ENCODE data around the gene IFRD2.
"Not testable (repeated sequence)": the region's sequence is repeated elsewhere in the genome, so short reads cannot be mapped to it uniquely, and the experiment has no call there.

The IFRD2 gene

DNA sequence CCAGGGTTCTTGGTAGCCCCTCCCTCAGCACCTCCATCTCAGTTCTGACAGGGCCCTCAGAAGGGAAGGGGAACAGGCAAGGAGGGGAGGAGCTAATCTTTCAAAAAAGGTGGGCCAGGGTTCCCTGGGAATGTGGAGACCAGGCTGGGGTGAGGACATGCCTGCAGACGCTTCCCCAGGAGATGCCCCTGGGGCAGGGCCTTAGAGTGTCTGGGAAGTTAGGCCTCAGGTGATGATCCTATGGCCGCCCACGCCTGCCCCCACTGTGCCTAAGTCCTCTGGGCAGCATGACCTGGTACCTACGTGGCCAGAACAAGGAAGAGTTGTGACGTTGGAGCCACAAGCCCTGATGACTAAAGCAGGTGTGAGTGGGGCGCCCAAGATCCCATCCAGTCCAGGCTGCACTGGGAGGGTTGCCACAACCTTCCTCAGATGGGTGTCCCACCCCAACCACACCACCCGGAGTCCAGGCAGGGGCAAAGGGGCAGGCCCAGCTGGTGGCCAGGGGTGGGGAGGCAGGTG, 27.2 kb downstream of the IFRD2 start:
- no peak for FAIRE-seq

DNA sequence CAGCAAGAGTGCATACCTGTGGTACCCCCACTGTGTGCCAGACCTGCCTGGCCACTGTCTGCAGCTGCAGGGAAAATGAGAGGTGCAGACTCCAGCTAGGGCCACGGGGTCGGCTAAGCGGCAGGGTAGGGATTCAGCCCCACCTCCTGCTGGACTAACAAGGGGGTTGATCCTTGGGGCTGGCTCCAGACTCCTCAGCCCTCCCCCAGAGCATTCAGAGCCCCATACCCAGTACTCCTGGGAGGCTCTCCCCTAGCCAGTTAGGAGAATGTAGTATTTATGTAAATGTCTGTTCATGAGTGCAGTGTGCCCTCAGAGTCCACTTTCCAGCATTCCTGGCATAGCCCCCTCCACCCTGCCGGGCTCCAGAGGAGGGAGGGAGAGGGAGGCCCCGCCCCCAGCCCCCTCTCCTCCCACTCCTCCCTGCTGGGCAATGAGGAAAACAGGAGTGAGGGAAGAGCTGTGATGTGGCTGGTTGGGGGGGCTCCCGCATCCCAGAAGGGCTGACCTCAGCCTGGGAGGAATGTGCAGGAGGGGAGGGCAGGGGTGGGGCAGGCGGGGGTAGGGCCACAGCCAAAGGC, 27.8 kb downstream of the IFRD2 start:
- no peak for FAIRE-seq

- FAIRE-seq = no peak
These were observed 28.5 kb downstream of the IFRD2 start for GRCh38 chr3:50263478-50264382.

- FAIRE-seq = no peak
These were observed 29.5 kb downstream of the IFRD2 start for GRCh38 chr3:50262778-50263177.

DNA sequence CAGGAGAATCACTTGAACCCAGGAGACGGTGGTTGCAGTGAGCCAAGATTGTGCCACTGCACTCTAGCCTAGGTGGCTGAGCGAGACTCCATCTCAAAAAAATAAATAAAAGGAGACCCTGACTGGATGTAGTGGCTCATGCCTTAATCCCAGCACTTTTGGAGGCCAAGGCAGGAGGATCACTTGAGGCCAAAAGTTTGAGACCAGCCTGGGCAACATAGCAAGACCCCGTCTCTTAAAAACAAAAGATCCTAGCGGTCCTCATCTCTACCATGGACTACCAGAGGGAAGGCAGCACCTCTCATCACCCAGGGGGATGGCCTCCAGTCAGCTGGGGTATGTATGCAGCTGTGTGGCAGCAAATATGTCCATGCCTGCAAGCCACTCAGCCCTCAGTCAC, 30.0 kb downstream of the IFRD2 start:
- not testable (repeated sequence) for FAIRE-seq

DNA sequence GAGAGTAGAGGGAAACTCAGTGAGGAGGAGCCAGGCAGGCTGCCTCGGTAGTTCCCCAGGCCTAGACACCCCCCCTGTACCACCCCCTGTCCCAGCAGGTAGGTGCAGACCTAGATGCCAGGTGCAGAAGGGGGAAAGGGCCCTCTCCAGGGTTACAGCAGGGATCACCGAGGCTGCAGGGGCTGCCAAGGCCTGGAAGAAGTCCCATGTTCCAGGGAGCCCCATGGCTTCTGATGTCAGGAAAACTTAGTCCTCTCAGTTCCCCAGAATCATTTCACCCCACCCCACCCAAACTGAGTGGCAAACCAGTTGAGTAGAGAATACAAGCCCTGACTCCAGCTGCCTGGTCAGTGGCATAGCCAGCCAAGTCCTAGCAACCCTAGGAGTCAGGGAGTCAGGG, 30.7 kb downstream of the IFRD2 start:
- no peak for FAIRE-seq

DNA sequence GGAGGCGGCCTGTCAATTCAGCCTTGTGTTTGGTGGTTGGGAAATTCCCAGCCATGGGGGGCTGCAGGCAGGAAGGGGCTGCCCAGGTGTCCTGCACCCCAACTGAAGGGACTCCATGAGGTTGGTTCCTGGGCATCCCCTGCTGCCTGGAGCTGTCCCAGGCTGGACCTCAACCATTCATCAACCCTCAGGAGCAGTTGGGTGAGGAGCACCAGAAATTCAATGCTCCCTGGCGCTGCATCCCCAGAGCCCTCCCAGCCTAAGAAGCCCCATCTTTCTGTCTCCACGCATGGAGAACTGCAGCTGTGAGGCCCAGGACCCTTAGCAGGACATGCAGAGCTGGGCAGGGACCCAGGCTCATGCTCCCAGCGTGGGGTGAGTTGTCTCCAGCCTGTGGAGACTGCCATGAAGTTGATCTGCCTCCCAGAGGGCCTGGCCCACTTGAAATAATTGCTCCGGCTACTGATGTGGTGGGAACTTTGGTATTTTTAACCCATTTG, 31.2 kb downstream of the IFRD2 start:
- FAIRE-seq = no peak

DNA sequence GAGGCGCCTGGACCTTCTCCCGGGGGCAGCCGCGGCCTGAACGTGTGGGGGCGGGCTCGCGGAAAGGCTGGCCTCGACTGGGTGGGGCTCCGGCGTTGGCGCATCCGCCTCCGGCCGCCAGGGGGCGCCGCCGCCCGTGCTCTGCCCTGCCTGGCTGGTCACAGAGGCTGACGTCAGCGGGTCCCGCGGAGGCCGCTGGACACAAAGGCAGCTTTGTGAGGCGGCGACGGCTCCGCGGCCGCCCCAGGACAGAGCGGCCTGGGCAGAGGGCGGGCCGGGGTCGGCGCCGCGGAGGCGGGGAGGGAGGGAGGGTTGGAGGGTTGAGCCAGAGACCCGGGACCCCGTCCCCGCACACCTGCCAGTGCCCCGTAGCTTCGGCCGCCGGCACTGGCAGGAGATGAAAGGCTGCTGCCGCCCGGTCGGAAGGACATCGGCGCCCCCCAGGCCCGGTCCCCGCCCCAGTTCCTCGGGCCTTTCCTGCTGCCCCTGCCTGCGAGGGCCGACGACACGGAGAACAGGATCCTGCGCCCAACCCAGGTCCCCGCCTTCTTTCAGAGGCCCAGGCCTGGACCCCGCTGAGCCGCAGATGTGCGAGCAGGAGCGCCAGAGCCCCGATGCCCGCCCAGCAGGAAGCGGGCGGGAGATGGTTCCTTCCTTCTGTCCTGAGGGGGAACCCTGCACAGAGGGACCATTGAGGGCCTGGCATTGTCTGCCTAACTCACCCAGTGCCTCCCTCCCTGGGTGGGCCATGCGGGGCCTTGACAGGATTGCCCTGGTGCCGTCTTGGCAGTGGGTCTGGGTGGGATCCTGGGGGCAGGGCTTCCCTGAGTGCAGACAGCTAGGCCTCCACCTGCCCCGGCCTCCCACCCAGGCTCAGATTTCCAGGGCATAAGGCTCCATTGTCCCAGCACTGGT, 31.9 kb downstream of the IFRD2 start:
- no peak for FAIRE-seq

GRCh38 chr3:50259432-50260026, 32.7 kb downstream of the IFRD2 start:
- no peak for FAIRE-seq

GRCh38 chr3:50258979-50259378, 33.2 kb downstream of the IFRD2 start:
- no peak for FAIRE-seq

DNA sequence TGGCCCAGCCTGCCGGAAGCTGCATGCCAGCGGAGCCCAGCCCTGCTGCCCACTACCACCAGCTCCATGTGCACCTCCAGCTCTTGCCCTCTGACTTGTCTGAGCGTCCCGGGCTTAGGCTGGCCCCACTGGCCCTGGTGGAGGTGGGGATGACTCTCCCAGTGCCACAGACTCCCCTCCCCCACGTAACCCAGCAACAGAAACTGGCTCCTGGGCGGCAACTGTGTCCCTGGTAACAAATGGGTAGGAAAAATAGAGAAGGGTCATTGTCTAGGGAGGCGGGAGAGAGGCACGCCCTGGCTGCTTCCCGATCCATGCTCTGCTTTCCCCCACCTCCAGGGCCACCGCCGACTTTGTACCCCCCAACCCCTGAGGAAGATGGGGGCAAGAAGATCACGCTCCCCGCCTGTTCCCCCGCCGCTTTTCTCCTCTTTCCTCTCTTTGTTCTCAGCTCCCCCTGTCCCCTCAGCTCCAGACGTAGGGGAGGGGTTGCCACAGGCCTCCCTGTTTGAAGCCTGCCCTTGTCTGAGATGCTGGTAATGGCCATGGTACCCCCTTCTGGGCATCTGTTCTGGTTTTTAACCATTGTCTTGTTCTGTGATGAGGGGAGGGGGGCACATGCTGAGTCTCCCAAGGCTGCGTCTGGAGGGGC, 34.1 kb downstream of the IFRD2 start:
- no peak for FAIRE-seq

- FAIRE-seq = no peak
These were observed 35.0 kb downstream of the IFRD2 start for GRCh38 chr3:50256978-50257890.

DNA sequence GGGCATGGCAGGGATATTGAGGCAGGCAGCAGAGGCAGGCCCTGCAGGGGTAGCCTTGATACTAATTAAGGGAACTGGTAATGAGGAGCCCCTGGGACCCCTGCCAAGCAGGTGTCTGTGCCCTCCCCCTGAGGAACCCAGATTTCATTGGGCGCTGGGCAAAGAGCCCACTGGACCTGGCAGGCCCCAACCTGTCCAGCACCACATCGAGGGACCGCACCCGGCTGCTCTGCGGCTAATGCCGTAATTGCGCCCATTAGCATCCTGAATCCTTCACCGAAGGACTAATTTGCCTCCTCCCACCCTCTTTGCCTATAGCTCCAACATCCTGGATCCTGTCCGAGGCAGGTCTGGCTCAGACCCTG, 37.0 kb downstream of the IFRD2 start:
- FAIRE-seq = no peak

DNA sequence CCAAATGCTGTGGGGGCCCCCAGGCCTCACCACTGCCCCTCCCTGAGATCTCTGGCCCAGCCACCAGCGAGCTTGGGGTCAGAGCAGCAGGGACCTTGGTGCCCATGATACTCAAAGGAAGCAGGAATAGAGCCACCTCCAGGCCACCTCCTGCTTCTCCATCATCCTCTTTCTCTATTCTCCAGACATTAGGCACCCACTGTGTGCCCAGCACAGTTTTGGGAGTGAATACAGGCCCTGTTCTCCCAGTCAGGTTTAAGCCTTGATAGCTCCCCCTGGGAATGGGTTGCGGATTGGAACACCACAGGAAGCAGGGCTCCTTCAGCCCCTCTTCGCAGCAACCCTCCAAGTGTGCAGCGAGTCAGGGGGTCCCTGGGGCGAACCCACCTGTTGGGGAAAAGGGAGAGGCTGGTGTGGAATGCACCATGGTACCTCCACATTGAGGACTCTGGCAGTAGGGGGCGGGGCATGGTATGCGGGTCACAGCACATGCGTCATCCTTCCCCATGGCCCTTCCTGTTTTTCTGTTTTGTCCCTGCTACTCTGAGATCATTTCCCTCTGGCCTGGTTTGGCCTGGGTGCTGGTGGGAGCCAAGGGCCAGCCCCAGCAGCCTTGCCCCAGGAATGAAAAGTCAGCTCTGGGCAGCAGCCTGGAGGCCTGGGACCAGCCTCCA, 37.5 kb downstream of the IFRD2 start:
- no peak for FAIRE-seq

DNA sequence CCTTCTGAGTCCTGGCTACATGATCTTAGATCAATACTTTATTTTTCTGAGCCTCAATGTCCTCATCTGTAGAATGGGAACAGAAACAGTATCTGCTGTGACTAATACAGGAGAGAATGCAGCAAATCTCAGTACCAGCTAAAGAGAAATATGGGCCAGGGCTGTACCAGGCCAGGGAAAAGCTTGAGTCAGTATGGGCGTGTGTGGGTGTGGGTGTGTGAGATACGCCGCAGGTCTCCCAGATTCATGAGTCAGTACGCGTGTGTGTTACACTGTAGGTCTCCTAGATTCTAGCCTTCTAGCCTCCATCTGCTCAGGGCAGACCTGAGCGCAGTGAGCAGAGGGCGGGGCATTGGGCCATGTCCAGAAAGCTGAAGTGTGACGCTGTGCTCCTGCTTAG, 41.0 kb downstream of the IFRD2 start:
- no peak for FAIRE-seq

DNA sequence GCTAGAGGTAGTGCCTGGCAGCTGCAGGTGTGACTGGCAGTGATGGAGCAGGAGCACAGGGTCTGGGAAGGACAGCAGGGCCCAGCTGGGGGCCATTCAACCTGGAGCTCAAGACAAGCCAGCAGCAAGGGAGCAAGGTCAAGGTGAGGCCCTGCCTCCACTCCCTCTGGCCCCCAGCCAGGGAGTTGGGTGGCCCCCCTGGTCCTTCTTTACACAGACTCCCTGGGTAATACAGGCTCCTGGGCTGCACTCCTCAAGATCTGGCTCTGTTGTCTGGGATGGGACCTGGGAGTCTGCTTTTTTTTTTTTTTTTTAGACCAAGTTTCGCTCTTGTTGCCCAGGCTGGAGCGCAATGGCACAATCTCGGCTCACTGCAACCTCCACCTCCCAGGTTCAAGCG, 41.7 kb downstream of the IFRD2 start:
- no peak for FAIRE-seq

DNA sequence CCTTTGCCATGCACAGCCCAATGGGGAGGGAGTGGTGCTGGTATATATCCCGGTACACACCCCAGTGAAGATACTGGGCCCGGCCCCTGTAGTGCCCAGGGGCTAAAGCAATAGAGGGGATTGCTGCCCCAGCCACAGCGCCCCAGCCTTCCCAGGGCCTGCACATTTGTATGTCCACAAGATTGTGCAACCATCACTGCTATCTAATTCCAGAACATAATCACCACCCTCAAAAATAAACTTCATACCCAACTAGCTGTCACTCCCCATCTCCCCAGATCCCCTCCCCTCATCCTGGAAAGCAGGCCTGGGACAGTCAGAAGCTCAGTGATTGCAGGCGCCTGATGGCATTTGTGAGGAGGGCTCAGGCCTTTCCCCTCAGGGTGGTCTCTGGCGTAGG, 42.8 kb downstream of the IFRD2 start:
- FAIRE-seq = no peak

GRCh38 chr3:50248387-50248786, 43.8 kb downstream of the IFRD2 start:
- no peak for FAIRE-seq

- no peak for FAIRE-seq
These were observed 45.7 kb downstream of the IFRD2 start for GRCh38 chr3:50246517-50246954.

GRCh38 chr3:50245831-50246516, 46.3 kb downstream of the IFRD2 start:
- FAIRE-seq = no peak

All from endometrium (tissue), 2 donors.